Tibial nerve (tissue), 4 donors: Measurements from ENCODE around the gene TLX1. TPM values are rescaled to one million over a fixed set of nuclear protein-coding genes. Genes with fewer than 3 reads are reported as not detected.

Experiments
- DNase-seq, 2 donors: peaks; one replicate each; pipeline ENCODE4 v3.0.0-alpha.2; 2019; ENCODE audit warnings: low spot score in 2 of 2
- H3K27ac ChIP-seq, 4 donors: fragments of 200-600 bp; sonication (generic) in 3 of 4; one replicate each; pipeline ENCODE4 v1.5.1; 2017 to 2019; ENCODE audit warnings: mild to moderate bottlenecking in 1 of 4
- H3K27me3 ChIP-seq, 2 donors: fragments of 200-600 bp; sonication (generic) in 1 of 2; one replicate each; pipeline versions ENCODE4 v1.5.1 to v1.6.0; 2017 to 2019
- H3K36me3 ChIP-seq, 3 donors: fragments of 200-600 bp; sonication (generic); one replicate each; pipeline ENCODE4 v1.5.1; 2018 to 2019
- H3K4me1 ChIP-seq, 4 donors: fragments of 200-600 bp; sonication (generic) in 3 of 4; one replicate each; pipeline ENCODE4 v1.5.1; 2017 to 2019
- H3K4me3 ChIP-seq, 4 donors: fragments of 200-600 bp; sonication (generic) in 3 of 4; one replicate each; pipeline ENCODE4 v1.5.1; 2017 to 2019; ENCODE audit warnings: mild to moderate bottlenecking in 1 of 4, moderate library complexity in 1 of 4
- H3K9me3 ChIP-seq, 4 donors: fragments of 200-600 bp; sonication (generic) in 3 of 4; one replicate each; pipeline ENCODE4 v1.5.1; 2017 to 2019
- EP300 ChIP-seq, 2 donors: sonication (generic); formaldehyde crosslinking; IDR thresholded peaks; one replicate each; pipeline ENCODE4 v1.6.1; 2017; ENCODE audit warnings: antibody characterized with exemption in 2 of 2, mild to moderate bottlenecking in 1 of 2
- POLR2A ChIP-seq, 2 donors: fragments of 450-650 bp; IDR thresholded peaks; one replicate each; pipeline ENCODE4 v1.6.1; 2017; ENCODE audit warnings: antibody characterized with exemption in 2 of 2, mild to moderate bottlenecking in 2 of 2, moderate library complexity in 2 of 2
- WGBS, 2 donors: methylation state at CpG; one replicate each; pipeline ENCODE4 v1.1.5; 2018; 5-methylcytosine and 5-hydroxymethylcytosine counted together
- total RNA-seq, 4 donors: library from RNA; depleted of rRNA; stranded (reverse); fragments of >200 nt; gene quantifications; one replicate each; pipeline ENCODE4 v1.1.0, GENCODE V29; 2016
- TF ChIP-seq, protein P1 (sequence below), 5 experiments: fragments of 200-600 bp in 3 of 5; fragments of 450-650 bp in 2 of 5; sonication (generic) in 3 of 5; IDR thresholded peaks; one replicate each; pipeline ENCODE4 v1.5.1; 2016 to 2019; ENCODE audit warnings: antibody characterized with exemption in 5 of 5, mild to moderate bottlenecking in 3 of 5, moderate library complexity in 2 of 5

TLX1 gene
- total RNA-seq, 4 donors from 2014 or later = not detected

DNA sequence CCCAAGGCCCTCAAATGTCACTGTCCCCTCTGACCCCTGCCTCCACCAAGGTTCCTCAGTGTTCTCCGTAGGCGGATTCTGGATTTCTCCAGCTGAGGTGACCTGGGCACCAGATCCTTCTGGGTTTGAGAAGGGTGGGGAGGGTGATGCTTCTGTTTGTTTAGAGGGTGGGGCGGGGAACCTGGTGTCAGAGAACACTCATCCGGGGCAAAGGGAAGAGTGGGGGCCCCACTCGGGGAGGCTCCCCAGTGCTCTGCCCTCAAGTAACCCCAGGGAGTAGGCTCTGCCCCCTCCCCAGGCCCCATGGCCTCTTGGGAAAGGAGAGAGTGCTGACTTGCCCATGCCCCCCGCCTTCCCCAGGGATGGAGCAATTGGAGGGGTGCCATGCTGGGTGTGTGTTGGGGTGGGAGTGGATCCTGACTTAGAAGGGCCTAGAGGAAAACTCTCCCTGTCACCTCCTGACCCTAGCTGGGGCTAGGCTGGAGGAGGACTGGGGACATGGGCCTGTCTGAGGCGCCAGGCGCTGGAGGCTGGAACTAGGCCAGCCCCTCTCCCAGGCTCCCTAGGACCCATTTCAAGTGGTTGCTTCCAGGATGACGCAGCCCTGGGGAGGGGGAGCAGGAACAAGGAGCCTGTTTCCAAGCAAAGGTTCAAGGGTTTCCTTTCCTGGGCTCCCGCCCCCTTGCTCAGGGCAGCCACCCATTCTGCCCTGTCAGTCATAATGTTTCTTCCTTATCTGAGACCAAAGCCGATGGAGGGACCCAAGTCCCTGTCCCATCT, 41.4 kb upstream of the TLX1 start:
- Histone ChIP-seq H3K4me1 (no peaks in the 10 kb centered on the region), H3K27ac (no peak overlapping the region), H3K36me3 (no peaks in the 10 kb centered on the region), H3K4me3 (no peak overlapping the region), H3K9me3 (no peaks in the 10 kb centered on the region), H3K27me3 (peaks cover 0 to 89% of the 10 kb centered on the region in 2 donors)
- TF ChIP-seq POLR2A (IDR thresholded peaks at IDR 0.05) (no peak), EP300 (IDR thresholded peaks at IDR 0.05) (no peak)
- TF ChIP-seq, protein P1, sequence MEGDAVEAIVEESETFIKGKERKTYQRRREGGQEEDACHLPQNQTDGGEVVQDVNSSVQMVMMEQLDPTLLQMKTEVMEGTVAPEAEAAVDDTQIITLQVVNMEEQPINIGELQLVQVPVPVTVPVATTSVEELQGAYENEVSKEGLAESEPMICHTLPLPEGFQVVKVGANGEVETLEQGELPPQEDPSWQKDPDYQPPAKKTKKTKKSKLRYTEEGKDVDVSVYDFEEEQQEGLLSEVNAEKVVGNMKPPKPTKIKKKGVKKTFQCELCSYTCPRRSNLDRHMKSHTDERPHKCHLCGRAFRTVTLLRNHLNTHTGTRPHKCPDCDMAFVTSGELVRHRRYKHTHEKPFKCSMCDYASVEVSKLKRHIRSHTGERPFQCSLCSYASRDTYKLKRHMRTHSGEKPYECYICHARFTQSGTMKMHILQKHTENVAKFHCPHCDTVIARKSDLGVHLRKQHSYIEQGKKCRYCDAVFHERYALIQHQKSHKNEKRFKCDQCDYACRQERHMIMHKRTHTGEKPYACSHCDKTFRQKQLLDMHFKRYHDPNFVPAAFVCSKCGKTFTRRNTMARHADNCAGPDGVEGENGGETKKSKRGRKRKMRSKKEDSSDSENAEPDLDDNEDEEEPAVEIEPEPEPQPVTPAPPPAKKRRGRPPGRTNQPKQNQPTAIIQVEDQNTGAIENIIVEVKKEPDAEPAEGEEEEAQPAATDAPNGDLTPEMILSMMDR (IDR thresholded peaks at IDR 0.05) = no peak
- WGBS, 2 donors = 68 to 69% methylated on average over 11 of the region's 11 CpGs
- DNase-seq = no peak

DNA sequence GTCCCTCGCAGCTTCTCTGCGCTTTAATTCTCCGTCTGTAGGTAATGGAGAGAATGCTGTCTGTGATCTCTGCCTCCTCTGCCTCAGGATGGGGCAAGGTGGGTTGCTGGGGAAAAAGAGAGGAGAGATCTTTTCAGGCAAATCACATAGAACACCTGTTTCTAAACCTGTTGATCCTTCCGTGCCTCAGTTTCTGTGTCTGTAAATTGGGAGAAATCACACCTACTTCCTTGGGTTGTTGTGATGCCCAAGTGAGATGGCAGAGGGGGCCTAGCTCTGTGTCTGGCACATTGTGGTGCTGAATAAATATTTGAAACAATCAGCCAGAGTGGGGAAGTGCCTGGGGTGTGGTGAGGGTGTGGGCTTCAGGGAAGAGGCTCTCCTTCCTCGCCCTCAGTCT, 40.5 kb upstream of the TLX1 start:
- Histone ChIP-seq H3K9me3 (no peaks in the 10 kb centered on the region), H3K4me3 (no peak overlapping the region), H3K27me3 (peaks cover 0 to 89% of the 10 kb centered on the region in 2 donors), H3K4me1 (no peaks in the 10 kb centered on the region), H3K36me3 (no peaks in the 10 kb centered on the region), H3K27ac (no peak overlapping the region)
- 84 to 92% methylated on average over 5 of the region's 5 CpGs for WGBS, 2 donors
- no peak for DNase-seq
- TF ChIP-seq EP300 (IDR thresholded peaks at IDR 0.05) = no peak
- TF ChIP-seq POLR2A (IDR thresholded peaks at IDR 0.05) = no peak
- TF ChIP-seq, protein P1 (IDR thresholded peaks at IDR 0.05) = no peak

DNA sequence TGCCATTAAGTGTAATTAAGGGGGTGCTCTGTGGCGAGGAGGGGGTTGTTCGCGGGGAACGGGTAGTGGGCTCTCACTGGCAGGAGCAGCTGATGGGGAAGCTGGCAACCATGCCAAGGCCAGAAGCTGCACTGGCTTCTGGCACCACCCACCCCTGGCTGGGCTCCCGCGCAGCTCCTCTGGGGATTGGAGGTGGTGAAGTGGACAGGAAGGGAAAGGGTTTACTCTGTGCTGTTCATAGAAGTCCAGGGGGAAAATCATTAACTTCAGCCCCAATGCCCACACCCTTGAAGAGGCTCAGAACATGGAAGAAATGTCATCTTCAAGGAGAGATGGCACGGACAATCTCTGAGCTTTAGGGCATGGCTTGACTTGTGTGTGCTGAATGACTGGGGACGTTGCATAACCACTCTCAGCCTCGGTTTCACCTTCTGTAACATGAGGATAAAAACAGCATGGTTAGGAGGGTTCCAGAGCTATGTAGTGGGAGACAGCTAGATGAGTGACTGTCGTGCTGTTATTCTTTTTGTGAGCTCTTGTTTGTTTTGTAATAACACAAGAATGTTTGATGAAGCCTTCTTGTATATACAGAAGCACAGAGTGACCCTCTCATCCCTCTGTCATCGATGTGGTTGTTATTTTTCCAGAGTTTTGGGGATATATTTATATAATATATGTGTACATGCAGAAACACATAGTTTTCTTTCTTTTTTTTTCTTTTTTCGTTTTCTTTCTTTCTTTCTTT, 39.4 kb upstream of the TLX1 start:
- Histone ChIP-seq H3K27ac (no peak overlapping the region), H3K4me1 (no peaks in the 10 kb centered on the region), H3K27me3 (peaks cover 0 to 93% of the 10 kb centered on the region in 2 donors), H3K36me3 (no peaks in the 10 kb centered on the region), H3K4me3 (no peak overlapping the region), H3K9me3 (no peaks in the 10 kb centered on the region)
- DNase-seq = no peak
- TF ChIP-seq POLR2A (IDR thresholded peaks at IDR 0.05) = no peak
- TF ChIP-seq, protein P1 (IDR thresholded peaks at IDR 0.05) = no peak
- no peak for TF ChIP-seq EP300 (IDR thresholded peaks at IDR 0.05)
- WGBS, 2 donors = 52 to 56% methylated on average over 12 of the region's 12 CpGs

DNA sequence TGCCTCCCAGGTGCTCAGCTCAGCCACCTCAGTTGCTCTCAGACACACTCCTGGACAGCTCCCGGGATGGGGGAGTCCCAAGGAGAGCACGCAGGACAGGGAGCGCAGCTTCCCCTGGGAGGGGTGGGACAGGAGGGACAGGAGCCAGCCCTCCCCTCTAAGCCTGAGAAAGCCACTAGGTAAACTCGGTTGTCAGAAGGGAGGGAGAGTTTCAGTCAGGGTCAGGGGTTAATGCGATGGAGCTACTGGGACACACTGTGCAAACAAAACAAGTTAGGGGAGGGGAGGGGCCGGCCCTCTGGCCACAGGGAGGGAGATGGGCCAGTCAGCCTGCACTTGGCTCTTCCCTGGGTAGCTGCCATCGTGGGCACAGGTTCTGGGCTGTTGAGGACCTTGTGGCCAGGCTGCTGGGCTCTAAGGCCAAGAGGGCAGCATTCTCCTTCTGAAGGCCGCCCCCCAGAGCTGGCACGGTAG, 38.2 kb upstream of the TLX1 start:
- WGBS, 2 donors = 34 to 37% methylated on average over 9 of the region's 9 CpGs

More for the DNA sequence above, 38.2 kb upstream of the TLX1 start:
- H3K36me3 ChIP-seq = no peaks in the 10 kb centered on the region
- H3K4me1 ChIP-seq = no peaks in the 10 kb centered on the region
- no peak overlapping the region for H3K27ac ChIP-seq
- DNase-seq = no peak
- H3K27me3 ChIP-seq = peaks cover 0 to 85% of the 10 kb centered on the region in 2 donors
- H3K4me3 ChIP-seq = no peak overlapping the region
- H3K9me3 ChIP-seq = no peaks in the 10 kb centered on the region
- TF ChIP-seq, protein P1 (IDR thresholded peaks at IDR 0.05) = no peak
- TF ChIP-seq POLR2A (IDR thresholded peaks at IDR 0.05) (no peak), EP300 (IDR thresholded peaks at IDR 0.05) (no peak)
